CD4-positive, alpha-beta T cell (primary cell): ENCODE measurements around the gene RADIL. TPM values are rescaled to one million over a fixed set of nuclear protein-coding genes. Genes with fewer than 3 reads are reported as not detected.

ENCODE experiments used
- ATAC-seq: fragments of 200-7000 bp; cut with Tn5 transposase; one replicate; pipeline ENCODE4 v1.10.0; 2022; ENCODE audit warnings: mild to moderate bottlenecking; ENCODE audit not compliant: poor library complexity
- CTCF ChIA-PET: fragments of 350-600 bp; sonication (Branson Sonifier 250); formaldehyde crosslinking; loops from one replicate; lab custom pipeline; 2021; ENCODE audit warnings: antibody characterized with exemption, inconsistent platforms; lab: Charles Lee
- POLR2A ChIA-PET: fragments of 350-600 bp; sonication (Branson Sonifier 250); formaldehyde crosslinking; loops from one replicate; lab custom pipeline; 2021; ENCODE audit warnings: antibody characterized with exemption, inconsistent platforms; lab: Charles Lee
- DNase-seq, 14 experiments: peaks; one replicate each; pipeline ENCODE4 v3.0.0-alpha.2; 2013 to 2020; ENCODE audit warnings: mixed read lengths in 2 of 14
- H3K27ac ChIP-seq, 2 donors: one replicate each; pipeline versions ENCODE4 v1.5.1 to v1.7.0; 2013; ENCODE audit warnings: low read length in 2 of 2, low read depth in 1 of 2, mild to moderate bottlenecking in 1 of 2
- H3K27me3 ChIP-seq, 2 experiments: 1 replicate in 1 of 2; 2 replicates in 1 of 2; pipeline versions ENCODE4 v1.6.1 to v1.7.0; 2013; ENCODE audit warnings: low read length in 2 of 2, control low read depth in 1 of 2, mild to moderate bottlenecking in 1 of 2, moderate library complexity in 1 of 2; ENCODE audit not compliant: insufficient read depth in 2 of 2, control insufficient read depth in 1 of 2
- H3K36me3 ChIP-seq: one replicate; pipeline ENCODE4 v1.6.1; 2013; ENCODE audit warnings: low read length, control low read depth; ENCODE audit not compliant: insufficient read depth
- H3K4me1 ChIP-seq: one replicate; pipeline ENCODE4 v1.6.1; 2013; ENCODE audit warnings: low read length, control low read depth; ENCODE audit not compliant: insufficient read depth
- H3K4me3 ChIP-seq: one replicate; pipeline ENCODE4 v1.5.1; 2013; ENCODE audit warnings: mild to moderate bottlenecking, low read length, moderate library complexity
- H3K9me3 ChIP-seq, 2 experiments: 1 replicate in 1 of 2; 2 replicates in 1 of 2; pipeline versions ENCODE4 v1.6.1 to v1.7.0; 2013; ENCODE audit warnings: low read length in 2 of 2, mild to moderate bottlenecking in 2 of 2, control low read depth in 1 of 2, moderate library complexity in 1 of 2; ENCODE audit not compliant: control insufficient read depth in 1 of 2, insufficient read depth in 1 of 2
- H3K27ac Mint-ChIP-seq: one replicate; pipeline ENCODE4 v1.8.0; 2020; ENCODE audit warnings: mixed read lengths
- H3K27me3 Mint-ChIP-seq: one replicate; pipeline ENCODE4 v1.8.0; 2021; ENCODE audit warnings: mixed read lengths
- H3K36me3 Mint-ChIP-seq: one replicate; pipeline ENCODE4 v1.8.0; 2021; ENCODE audit warnings: low read depth, mixed read lengths
- H3K4me1 Mint-ChIP-seq: one replicate; pipeline ENCODE4 v1.8.0; 2021; ENCODE audit warnings: low read depth, mixed read lengths
- H3K4me3 Mint-ChIP-seq: one replicate; pipeline ENCODE4 v1.8.0; 2020; ENCODE audit warnings: mild to moderate bottlenecking, mixed read lengths
- H3K9me3 Mint-ChIP-seq: one replicate; pipeline ENCODE4 v1.8.0; 2020; ENCODE audit warnings: mixed read lengths
- CTCF ChIP-seq: fragments of 200-600 bp; IDR thresholded peaks from one replicate; pipeline ENCODE4 v1.8.0; 2022; ENCODE audit warnings: antibody characterized with exemption, mild to moderate bottlenecking
- intact Hi-C, 2 experiments: fragments of 100-400 bp; cut with DNase I in 1 of 2; cut with micrococcal nuclease in 1 of 2; formaldehyde crosslinking; loops; one replicate each; pipeline versions ENCODE4 v1.15.1 to v1.9.0; 2023 to 2025; cut with DNase I, micrococcal nuclease
- total RNA-seq, 174 experiments: library from RNA in 2 of 174; stranded (reverse) in 2 of 174; gene quantifications; one replicate each; pipeline ENCODE4 v1.2.3 and lab custom pipeline; 2021 to 2026

Gene RADIL
- total RNA-seq, 2 experiments from 2014 or later = not detected

DNA sequence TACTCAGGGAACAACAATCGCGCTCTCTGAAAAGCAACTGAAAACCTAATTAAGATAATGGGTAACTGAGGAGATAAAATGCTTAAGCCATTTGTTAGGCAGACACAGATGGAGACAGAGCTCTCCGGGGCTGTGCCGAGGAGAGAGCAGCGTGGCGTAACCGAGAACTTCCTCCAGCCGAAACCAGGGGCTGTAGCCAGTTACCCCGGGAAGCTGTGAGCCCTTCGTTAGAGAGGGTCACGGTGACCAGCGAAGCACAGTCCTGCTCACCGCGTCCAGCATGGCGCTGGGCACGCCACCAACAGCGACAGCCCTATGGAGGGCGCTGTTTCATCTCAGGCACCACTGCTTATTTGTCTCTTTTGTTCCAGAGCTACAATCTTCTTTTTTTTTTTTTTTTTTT lies 37.8 kb downstream of the RADIL start:
- Mint-ChIP-seq H3K9me3 (no peaks in the 10 kb centered on the region), H3K4me3 (no peak overlapping the region), H3K4me1 (no peaks in the 10 kb centered on the region), H3K27ac (no peak overlapping the region), H3K27me3 (peaks cover 17% of the 10 kb centered on the region), H3K36me3 (no peaks in the 10 kb centered on the region)
- H3K27ac ChIP-seq = no peak overlapping the region
- POLR2A ChIA-PET = no interaction called here
- no peak for TF ChIP-seq CTCF
- H3K27me3 ChIP-seq = peaks cover 5 to 12% of the 10 kb centered on the region in 2 experiments
- intact Hi-C loops = loop anchor here in 1 of 2 experiments (5.0 kb wide), 2 partner anchors 242 to 327 kb away; no protein-coding TSS in a partner anchor
- H3K4me3 ChIP-seq = no peak overlapping the region
- ATAC-seq = no peak
- no peak for DNase-seq
- H3K4me1 ChIP-seq = peaks cover 4% of the 10 kb centered on the region
- peaks cover 0 to 5% of the 10 kb centered on the region in 2 experiments for H3K9me3 ChIP-seq
- H3K36me3 ChIP-seq = no peaks in the 10 kb centered on the region
- CTCF ChIA-PET = no interaction called here

- Mint-ChIP-seq H3K4me1 (no peaks in the 10 kb centered on the region), H3K27me3 (peaks cover 17% of the 10 kb centered on the region), H3K9me3 (no peaks in the 10 kb centered on the region), H3K36me3 (no peaks in the 10 kb centered on the region), H3K27ac (no peak overlapping the region), H3K4me3 (no peak overlapping the region)
- Histone ChIP-seq H3K9me3 (no peaks in the 10 kb centered on the region), H3K27me3 (peaks cover 5 to 12% of the 10 kb centered on the region in 2 experiments), H3K27ac (no peak overlapping the region), H3K4me3 (no peak overlapping the region), H3K36me3 (no peaks in the 10 kb centered on the region), H3K4me1 (peaks cover 4% of the 10 kb centered on the region)
- CTCF ChIA-PET = no interaction called here
- TF ChIP-seq CTCF = no peak
- POLR2A ChIA-PET = no interaction called here
- no peak for DNase-seq
- intact Hi-C loops = no loop called here
- ATAC-seq = no peak
Observed at GRCh38 chr7:4842319-4843064, 41.0 kb downstream of the RADIL start.

GRCh38 chr7:4841836-4842235 lies 41.7 kb downstream of the RADIL start:
- Histone ChIP-seq H3K36me3 (no peaks in the 10 kb centered on the region), H3K27ac (no peak overlapping the region), H3K27me3 (peaks cover 5 to 12% of the 10 kb centered on the region in 2 experiments), H3K9me3 (no peaks in the 10 kb centered on the region), H3K4me3 (no peak overlapping the region), H3K4me1 (peaks cover 4% of the 10 kb centered on the region)
- H3K4me3 Mint-ChIP-seq = no peak overlapping the region
- CTCF ChIA-PET = no interaction called here
- no peak for TF ChIP-seq CTCF
- DNase-seq (no peak), ATAC-seq (no peak)
- H3K27ac Mint-ChIP-seq = no peak overlapping the region
- no peaks in the 10 kb centered on the region for H3K4me1 Mint-ChIP-seq
- intact Hi-C loops = no loop called here
- H3K27me3 Mint-ChIP-seq = peaks cover 17% of the 10 kb centered on the region
- POLR2A ChIA-PET = no interaction called here
- H3K36me3 Mint-ChIP-seq = no peaks in the 10 kb centered on the region
- H3K9me3 Mint-ChIP-seq = no peaks in the 10 kb centered on the region
